GM21423 (cell line): ENCODE data around the gene FUZ.

Source experiments
- ATAC-seq: cut with Tn5 transposase; IDR thresholded peaks from one replicate; pipeline ENCODE4 v1.9.1; 2021; ENCODE audit warnings: mild to moderate bottlenecking, moderate library complexity; ENCODE audit not compliant: unreplicated experiment

The FUZ gene

GRCh38 chr19:49807904-49808675 is 5.0 kb downstream of the FUZ start:
- ATAC-seq = no peak

GRCh38 chr19:49807058-49807903 is 5.8 kb downstream of the FUZ start:
- ATAC-seq = no peak

DNA sequence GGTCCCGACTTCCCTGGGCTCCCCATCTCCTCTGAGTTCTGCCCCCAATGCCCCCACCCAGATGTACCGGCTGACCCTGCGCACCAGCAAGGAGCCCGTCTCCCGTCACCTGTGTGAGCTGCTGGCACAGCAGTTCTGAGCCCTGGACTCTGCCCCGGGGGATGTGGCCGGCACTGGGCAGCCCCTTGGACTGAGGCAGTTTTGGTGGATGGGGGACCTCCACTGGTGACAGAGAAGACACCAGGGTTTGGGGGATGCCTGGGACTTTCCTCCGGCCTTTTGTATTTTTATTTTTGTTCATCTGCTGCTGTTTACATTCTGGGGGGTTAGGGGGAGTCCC is 6.5 kb downstream of the FUZ start:
- no peak for ATAC-seq

- ATAC-seq = no peak
Measured at GRCh38 chr19:49805822-49806619, 7.1 kb downstream of the FUZ start.

DNA sequence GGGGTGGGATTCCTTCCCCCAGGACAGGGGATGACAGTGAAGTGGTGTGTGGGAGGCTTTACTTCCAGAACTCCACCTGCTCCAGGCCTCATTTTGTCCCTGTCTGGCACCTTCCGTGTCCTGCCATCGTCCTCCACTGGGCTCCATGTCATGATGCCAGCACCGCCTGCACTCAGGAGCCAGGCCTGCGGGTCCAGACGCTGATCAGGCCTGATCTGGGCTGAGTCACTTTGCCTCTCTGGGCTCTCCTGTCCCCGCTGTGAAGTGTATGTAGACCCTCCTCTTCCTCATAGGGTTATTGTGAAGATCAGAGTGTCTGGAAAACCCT is 9.6 kb downstream of the FUZ start:
- ATAC-seq = no peak

- no peak for ATAC-seq
Measured at GRCh38 chr19:49802836-49803528, 10.1 kb downstream of the FUZ start.

- ATAC-seq = no peak
Measured at GRCh38 chr19:49801966-49802661, 11.0 kb downstream of the FUZ start.

- no peak for ATAC-seq
Measured at GRCh38 chr19:49801401-49801888, 11.6 kb downstream of the FUZ start.

GRCh38 chr19:49800771-49801170 is 12.3 kb downstream of the FUZ start:
- ATAC-seq = no peak

GRCh38 chr19:49799798-49800376 is 13.2 kb downstream of the FUZ start:
- no peak for ATAC-seq

- no peak for ATAC-seq
Measured at GRCh38 chr19:49799271-49799797, 13.8 kb downstream of the FUZ start.

- ATAC-seq = no peak
Measured at GRCh38 chr19:49798574-49798973, 14.5 kb downstream of the FUZ start.

GRCh38 chr19:49795615-49796014 is 17.5 kb downstream of the FUZ start:
- no peak for ATAC-seq

DNA sequence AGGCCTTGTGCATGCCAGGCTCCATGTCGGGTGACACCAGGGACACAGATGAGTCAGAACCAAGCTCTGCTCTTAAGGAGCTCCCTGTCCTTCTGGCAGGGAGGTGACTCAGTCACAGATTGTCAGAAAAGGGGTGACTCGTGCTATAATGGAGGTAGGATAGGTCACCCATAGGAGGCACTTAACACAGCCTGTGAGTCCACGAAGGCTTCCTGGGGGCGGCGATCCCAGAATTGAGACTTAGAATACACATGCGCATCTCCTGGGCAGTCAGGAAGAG is 19.6 kb downstream of the FUZ start:
- no peak for ATAC-seq

GRCh38 chr19:49792829-49793560 is 20.1 kb downstream of the FUZ start:
- ATAC-seq = no peak

- no peak for ATAC-seq
Measured at GRCh38 chr19:49791776-49792445, 21.2 kb downstream of the FUZ start.

DNA sequence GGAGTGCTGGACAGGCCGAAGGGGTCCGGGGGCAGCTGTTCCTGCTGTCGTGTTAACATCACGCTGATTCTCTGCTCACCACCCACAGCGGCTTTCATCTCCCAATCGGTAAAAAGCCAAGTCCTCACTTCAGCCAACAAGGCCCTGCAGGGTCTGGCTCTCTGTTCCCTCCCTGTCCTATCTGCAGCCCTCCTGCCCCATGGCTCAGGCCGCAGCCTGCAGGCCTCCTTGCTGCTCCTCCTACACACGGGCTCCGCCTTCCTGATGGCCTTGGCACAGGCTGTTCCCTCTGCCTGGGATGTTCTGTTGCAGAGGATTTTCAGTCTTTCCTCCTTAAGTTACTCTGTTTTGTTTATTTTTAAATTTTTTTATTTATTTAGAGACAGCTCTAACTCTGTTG is 22.2 kb downstream of the FUZ start:
- no peak for ATAC-seq

DNA sequence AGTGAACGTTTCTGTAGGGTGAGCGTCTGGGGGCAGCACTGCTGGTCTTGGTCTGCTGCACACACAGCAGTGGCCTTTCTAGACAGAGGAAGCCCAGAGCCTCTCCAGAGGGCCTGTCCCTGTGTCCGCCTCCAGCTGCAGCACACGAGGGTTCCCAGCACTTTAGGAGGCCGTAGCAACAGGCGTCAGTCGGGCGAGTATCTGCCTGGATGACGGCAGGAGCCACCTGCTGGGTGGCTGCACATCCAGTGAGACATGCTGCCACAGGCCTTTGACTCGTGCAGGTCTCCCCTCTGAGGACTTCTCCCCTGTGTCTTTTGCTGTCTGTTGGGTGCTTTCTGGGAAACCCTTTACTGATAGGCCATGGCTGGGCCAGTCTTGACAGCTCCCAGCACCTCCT is 24.2 kb downstream of the FUZ start:
- no peak for ATAC-seq

DNA sequence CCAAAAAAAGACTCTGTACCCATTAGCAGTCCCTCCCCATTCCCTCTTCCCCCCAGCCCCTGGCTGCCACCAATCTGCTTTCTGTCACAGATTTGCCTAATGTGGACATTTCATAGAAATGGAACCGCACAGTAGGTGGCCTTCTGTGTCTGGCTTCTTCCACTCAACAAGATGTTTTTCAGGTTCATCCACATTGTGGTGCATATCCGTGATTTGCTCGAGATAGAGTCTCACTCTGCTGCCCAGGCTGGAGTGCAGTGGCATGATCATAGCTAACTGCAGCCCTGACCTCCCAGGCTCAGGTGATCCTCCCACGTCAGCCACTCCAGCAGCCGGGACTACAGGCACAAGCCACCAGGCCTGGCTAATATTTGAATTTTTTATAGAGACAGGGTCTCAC is 25.3 kb downstream of the FUZ start:
- ATAC-seq = no peak
